ACHN (cell line): ENCODE data around the gene PDE7B.

Experiments used
- DNase-seq: peaks from one replicate; pipeline ENCODE4 v3.0.0-alpha.2; 2015
- in situ Hi-C: cut with HindIII; loops from 2 replicates; pipeline ENCODE4 v1.10.0; 2017; ENCODE audit warnings: low sequenced_read_pairs, low pct_ligation_motif_present, low pct_unique_long_range_greater_than_20kb

The PDE7B gene

GRCh38 chr6:135999393-135999792 is 147.9 kb downstream of the PDE7B start:
- in situ Hi-C loops = no loop called here
- no peak for DNase-seq

GRCh38 chr6:136007345-136007744 is 155.8 kb downstream of the PDE7B start:
- in situ Hi-C loops = no loop called here
- no peak for DNase-seq

DNA sequence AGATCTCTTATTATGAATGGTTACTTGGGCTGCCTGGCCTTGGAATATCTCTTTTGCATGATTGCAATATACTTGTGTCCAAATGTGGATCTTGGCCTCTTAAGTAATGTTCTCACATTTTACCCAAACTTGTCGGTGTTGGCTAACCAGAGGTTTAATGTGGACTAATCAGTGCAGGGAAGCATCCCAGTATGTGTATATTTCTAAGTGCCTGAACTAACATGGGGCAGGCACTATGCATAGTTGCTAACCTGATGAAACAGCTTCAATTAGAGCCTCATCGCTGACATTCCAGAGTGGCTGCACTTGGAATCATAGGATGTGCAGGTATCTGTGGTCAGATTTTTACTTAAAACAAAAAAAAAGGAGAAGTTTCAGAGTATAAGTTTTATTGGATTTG is 160.0 kb downstream of the PDE7B start:
- DNase-seq = no peak

GRCh38 chr6:136012198-136012887 is 160.8 kb downstream of the PDE7B start:
- DNase-seq = peak; percentile 12

More for the DNA sequence above, 160.0 kb downstream of the PDE7B start:
- in situ Hi-C loops = no loop called here

DNA sequence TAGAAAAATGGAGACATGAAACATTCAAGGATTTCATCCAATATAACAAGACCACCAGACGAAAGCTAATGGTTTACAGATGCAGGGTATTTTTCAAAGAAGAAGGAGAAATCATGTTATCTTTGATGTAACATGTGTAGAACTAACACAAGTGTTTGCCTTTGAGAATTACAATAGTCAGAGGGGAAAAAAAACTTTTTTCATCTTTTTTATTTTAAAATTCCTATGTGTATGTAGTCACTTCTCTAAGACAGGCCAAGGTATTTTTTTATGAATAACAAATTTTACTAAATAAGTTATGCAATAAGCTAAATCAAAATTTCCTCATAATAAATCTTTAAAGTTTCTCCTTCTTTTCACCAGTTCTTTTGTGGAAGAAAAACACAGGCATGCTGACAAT is 161.4 kb downstream of the PDE7B start:
- in situ Hi-C loops = no loop called here
- no peak for DNase-seq

More at GRCh38 chr6:136012198-136012887, 160.8 kb downstream of the PDE7B start:
- in situ Hi-C loops = no loop called here

DNA sequence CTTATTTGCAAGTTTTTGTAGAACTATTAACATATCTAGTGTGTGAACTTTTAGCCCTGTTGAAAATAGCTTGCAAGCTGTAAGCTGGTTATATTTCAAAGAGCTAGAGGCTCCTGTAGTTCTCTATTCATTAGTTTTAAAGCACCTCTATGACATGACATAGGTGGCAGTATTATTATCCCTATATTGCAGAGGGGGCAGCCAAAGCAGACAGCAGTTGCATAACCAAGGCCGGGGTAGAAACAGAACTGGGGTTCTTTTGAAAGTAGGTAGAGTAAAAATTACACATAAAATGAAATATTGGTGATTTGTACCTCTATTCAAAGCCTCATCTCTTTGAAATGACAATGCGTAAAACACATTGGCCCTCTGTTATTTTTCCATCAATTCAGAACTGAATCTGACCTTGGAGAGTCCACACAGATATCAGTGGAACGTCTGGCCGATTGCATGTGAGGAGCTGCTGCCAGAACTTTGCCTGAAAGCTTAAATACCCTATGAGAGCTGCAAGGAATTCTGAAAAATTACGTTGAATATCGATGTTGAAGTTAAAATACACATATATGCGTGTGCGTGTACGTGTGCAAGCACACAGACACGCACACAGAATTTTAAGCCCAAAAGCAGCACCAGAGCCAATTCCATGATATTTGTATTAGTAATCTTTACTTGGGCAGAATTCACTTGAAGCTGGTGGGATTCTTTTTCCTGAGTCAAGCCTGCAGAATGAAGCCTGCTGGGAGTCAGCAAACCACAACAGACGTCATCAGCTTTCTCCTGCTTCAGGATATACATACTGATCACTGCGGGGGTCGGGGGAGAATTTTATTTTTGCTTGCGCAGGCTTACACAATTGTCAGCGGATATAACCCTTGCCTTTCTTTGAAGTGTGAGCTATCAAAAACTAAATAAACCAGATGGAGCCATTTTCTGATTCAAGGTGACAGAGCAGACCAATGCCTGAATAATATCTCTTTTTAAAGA is 163.2 kb downstream of the PDE7B start:
- in situ Hi-C loops = no loop called here

DNA sequence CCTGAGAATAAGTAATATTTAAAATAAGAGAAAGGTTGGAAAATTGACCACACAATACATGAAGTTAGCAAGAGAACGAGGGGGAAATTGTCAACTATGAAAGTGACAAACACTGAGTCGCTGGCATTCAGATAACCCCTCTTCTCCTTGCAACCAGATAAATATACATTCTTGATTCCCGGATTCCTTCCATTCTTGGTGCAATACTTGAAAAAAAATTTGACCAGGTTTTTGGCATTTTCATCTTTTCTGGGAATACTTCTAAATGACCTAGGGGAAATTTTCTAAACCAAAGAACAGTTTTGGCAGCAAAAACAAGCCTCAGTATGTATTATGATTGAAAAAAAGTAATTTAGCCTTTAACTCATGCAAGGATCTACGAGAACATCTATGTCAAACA is 164.0 kb downstream of the PDE7B start:
- no peak for DNase-seq

More for the DNA sequence above, 163.2 kb downstream of the PDE7B start:
- DNase-seq = no peak

GRCh38 chr6:136016228-136017225 is 165.0 kb downstream of the PDE7B start:
- in situ Hi-C loops = no loop called here
- DNase-seq = no peak

More for the DNA sequence above, 164.0 kb downstream of the PDE7B start:
- in situ Hi-C loops = no loop called here

- in situ Hi-C loops = no loop called here
These were observed 169.2 kb downstream of the PDE7B start for GRCh38 chr6:136020691-136021090.

GRCh38 chr6:136022224-136022874 is 170.8 kb downstream of the PDE7B start:
- in situ Hi-C loops = no loop called here
- no peak for DNase-seq

More at GRCh38 chr6:136020691-136021090, 169.2 kb downstream of the PDE7B start:
- no peak for DNase-seq

GRCh38 chr6:136024711-136025110 is 173.2 kb downstream of the PDE7B start:
- in situ Hi-C loops = no loop called here

GRCh38 chr6:136025736-136026135 is 174.2 kb downstream of the PDE7B start:
- DNase-seq = no peak

More at GRCh38 chr6:136024711-136025110, 173.2 kb downstream of the PDE7B start:
- DNase-seq = no peak

DNA sequence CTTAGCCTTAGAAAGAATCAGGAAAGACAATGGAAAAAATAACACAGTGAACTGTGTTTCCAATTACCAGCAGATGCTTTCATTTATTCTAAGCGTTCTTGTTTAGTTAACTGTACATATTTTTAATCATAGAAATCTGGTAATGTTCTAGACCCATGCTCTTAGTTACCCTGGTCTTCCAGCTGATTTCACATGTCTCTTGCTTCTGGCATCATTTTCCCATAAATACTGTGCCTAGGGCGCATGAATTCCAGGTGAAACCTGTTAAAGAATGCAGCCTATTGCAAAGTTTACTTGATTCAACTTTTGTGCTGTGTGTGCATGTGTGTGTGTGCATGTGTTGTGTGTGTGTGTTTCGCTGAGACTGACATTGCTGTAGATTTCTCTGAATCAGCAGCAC is 178.6 kb downstream of the PDE7B start:
- in situ Hi-C loops = no loop called here
- no peak for DNase-seq

More at GRCh38 chr6:136025736-136026135, 174.2 kb downstream of the PDE7B start:
- in situ Hi-C loops = no loop called here

- DNase-seq = peak; percentile 10
- in situ Hi-C loops = no loop called here
These were observed 180.5 kb downstream of the PDE7B start for GRCh38 chr6:136031982-136032381.

DNA sequence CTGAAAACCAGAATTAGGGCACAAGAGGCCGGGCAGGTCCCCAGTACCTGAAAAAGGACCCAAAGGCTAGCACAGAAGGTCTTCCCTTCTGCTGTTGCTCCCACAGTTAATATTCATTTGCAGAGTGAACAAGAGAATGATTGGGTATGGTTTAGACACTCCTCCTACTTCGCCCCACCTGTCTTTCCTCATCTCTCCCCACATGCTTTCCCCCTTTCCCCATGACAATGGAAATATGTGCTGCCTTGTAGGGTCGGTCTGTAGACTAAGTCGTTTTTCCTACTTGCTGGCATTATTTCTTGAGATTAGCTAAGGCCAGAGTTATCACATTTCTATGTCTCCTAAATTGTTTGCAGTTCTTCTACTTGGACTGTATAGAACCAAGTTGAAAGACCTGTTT is 181.9 kb downstream of the PDE7B start:
- in situ Hi-C loops = no loop called here
- DNase-seq = no peak

- no peak for DNase-seq
- in situ Hi-C loops = no loop called here
These were observed 182.9 kb downstream of the PDE7B start for GRCh38 chr6:136034422-136034821.

DNA sequence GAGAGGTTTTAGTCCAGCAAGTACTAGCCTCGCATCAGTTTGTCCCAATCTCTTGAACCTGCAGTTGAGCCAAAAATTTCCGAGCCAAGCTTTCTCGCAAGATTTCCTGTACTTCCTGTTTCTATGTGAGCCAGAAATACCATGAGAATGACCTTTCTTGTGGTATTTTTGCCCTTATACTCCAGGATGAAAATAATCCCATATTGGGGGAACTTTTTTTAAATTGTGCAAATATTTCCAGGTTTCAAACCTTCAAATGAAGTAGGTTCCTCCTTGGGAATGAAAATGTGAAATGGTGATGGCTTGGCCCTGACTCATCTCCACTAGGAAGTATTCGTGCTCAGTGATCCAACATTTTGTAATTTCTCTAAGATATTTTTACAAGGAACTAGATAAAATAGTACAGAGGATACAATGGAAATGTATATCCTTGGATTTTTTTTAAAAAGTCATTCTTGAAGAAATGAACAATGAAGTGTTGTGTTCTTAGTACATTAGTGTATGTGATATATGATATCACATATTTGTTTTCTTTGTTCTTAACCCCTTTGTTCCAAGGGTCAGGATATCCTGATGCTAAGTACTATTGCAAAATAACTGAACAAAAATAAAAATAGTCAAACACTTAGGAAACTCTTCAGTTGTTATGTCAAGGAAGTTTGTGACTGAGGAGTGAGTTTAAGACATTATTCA is 184.0 kb downstream of the PDE7B start:
- DNase-seq = no peak
- in situ Hi-C loops = no loop called here
